HG03196 (cell line): Measurements from ENCODE around the gene SHISA9.

Experiments used
- ATAC-seq: cut with Tn5 transposase; IDR thresholded peaks from one replicate; pipeline ENCODE4 v1.9.1; 2021; ENCODE audit not compliant: unreplicated experiment

The SHISA9 gene

DNA sequence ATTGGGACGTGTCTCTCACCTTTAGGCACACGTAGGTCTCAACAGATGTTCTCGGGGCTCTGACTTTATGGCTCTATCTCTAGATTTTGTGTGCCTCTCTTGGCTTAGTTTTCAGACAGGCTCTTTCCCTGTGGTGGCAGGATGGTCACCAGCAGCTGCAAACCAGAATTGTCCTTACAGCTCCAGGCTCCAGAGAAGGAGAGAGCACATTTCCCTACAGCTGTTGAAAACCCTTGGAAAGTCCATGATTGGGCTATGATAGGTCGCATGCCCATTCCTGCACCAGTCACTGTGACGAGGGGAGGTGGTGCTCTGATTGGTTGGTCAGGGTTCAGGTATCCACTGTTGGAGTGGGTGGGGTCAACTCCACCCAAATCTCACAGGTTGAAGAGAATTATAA, 41.5 kb downstream of the SHISA9 start:
- ATAC-seq = no peak

DNA sequence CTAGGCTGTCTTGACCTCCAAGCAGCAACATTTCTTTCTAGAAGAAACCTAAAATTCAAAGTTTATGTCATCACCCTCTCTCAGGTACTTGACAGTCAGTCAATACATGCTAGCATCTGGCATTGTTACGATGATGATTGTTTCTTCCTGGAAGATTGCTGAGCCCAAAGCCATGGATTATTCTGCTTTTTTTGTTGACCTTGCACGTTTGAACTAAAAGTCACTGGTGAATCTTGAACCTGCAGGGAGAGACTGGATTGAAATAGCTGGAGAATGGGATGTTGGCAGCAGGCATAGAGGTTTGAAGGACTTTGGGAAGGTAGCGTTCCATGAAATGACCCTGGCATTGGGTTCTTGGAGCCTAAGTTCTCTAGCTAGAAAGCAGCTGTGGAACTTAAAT, 42.9 kb downstream of the SHISA9 start:
- no peak for ATAC-seq

DNA sequence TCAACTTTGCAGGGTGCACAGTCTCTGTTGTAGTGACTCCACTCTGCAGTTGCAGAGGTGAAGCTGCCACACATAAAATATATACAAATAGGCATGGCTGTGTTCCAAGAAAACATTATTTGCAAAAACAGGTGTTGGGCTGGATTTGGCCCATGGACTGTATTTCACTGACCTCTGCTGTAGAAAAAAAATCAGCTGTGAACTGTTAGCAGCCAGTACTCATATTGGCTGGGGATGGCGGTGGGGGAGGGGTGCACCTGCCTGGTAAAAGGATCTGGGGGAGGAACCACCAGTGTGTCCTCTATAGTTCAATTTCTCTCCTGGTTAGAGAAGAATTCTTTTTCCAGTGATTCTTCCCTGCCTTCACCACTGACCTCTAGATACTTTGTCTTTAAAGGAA, 50.0 kb downstream of the SHISA9 start:
- ATAC-seq = no peak

DNA sequence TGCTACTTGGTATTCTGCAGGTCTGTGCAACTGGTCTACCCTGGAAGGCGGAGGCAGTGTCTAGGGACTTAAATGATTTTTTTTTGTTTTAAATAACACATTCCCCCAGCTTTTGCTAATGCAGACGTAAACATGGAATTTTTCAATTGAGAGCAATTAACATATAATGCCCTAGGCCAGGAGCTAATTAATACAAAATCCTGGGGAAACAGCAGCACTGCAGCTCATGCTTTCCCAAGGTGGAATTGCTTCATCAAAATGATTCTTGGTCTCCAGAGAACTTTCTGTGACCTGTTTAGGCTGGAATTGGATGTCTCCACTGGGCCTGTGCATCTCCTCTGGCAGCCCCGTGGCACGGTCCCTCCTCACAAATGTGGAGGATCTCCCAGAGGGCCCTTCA, 50.6 kb downstream of the SHISA9 start:
- no peak for ATAC-seq

DNA sequence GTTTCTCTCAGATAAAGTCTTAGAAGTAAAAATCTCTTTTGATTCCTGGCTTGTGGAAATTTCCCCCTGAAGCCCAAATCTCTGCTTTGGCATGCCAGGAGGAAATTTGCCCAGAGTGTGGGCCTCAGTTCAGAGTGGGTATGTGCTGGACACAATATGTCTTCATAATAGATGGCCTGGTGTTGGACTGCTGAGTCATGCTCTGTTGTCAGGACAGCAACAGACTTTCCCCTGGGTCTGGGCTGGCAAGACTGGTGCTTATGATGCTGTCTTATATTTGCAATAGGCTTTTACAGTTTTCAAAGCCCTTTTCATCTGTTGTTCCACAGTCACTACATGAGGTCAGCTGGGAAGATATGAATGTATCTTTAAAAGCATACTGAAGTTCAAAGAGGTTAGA, 57.0 kb downstream of the SHISA9 start:
- no peak for ATAC-seq

DNA sequence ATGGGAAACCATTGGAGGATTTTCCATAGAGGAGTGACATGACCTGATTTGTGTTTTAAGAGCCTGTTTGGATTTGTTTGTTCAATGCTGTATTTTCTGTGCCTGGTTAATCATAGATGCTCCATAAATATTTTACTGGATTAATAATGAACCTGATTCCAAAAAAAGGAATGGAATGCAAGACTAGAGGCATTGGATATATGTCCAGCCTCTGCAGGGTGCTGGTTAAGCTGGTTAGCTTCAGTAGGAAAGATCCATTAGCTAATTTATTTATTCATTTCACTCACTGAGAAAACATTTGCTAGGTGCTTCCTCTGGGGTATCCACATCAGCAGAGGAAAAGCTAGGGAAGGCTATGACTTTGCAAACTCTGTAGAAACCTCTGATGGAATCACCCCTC, 57.7 kb downstream of the SHISA9 start:
- ATAC-seq = no peak

DNA sequence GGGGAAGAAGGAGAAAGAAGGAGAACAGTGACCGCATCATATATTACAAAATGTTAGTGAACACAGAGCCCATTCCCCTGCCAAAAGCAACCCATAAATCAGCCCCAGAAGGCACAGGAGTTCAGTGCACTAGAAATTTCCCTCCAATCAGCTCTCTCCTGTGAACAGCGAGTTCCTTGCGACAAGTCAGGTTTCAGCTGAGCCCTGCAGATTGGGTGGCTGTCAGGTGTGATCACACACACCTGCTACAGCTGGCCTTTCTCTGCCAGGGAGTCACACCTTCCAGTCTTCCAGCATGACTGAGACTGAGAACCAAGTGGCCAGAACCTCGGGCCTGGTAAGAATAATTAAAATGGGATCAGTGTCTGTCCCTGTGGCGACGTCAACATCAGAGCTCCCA, 60.2 kb downstream of the SHISA9 start:
- ATAC-seq = no peak

DNA sequence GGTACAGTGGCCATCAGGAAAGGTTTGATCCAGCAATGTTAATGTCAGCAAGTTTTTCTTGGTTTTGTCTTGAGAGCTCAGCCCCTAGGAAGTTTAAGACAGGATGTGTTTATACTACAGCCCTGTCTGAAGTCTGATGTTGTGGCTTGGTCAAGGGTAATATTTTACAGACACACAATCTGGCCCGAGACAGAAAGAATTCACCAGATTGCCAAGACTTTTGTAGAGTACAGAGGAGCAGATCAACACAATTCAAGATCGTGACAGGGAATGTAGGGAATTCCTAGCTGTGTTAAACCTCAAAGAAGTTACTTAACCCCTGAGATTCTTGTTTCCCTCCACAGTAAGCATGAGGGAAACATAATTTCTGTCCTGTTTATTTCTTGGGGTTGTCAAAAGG, 63.1 kb downstream of the SHISA9 start:
- ATAC-seq = no peak

DNA sequence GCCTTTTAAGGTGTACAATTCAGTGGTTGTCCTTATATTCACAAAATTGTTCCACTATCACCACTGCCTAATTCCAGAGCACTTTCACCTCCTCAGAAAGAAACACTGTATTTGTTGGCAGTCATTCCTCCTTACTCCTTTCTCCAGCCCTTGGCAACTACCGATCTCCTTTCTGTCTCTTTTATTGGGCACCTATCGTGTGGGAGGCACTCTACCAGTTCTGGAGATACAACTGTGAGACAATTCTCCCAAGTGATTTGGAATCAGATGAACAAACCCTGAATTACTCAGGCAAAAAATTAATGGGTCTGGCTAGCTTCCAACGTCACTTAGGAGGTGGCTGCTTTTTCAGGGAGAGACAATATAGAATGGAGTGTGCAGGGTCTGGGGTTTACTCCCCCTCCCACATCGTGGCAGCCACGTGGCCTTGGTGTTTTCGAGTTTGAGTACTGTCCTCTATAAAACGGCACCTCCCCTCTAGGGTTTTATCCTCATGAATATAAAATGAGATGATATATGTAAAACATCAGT, 63.9 kb downstream of the SHISA9 start:
- ATAC-seq = no peak

DNA sequence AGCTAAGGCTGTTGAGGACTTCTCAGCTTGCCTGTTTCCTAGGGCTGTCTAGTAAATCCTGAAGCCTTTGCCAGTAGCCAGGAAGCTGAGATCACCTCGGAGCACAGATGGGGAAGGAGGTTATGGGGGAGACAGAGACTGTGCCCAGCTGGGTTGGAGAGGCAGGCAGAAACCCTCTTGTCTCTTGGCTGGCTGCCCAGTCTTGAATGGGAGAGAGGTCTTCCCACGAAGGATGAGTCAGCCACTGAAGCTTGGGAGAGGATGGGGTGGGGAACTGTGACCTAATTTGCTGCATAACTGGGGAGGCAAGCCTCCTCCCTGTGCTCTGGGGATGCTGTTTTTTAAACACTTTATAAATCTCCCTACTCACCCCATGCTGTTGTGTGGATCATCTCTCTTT, 69.8 kb downstream of the SHISA9 start:
- ATAC-seq = no peak

DNA sequence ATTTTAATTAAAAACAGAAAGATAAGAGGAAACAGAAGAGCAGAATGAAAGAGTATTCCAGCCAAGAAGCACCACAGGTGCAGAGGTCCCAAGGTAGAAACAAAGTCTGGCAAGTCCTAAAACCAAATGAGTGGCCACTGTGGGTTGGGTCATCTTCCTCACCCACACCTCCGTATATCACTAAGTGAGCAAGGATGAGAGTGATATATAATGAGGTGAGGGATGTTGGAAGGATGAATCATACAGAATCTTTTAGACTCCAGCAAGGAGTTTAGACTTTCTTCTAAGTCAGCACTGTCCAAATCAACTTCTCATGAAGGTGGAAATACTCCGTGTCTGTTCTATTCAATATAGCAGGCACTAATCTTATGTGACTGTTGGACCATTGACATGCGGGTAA, 70.8 kb downstream of the SHISA9 start:
- ATAC-seq = no peak

DNA sequence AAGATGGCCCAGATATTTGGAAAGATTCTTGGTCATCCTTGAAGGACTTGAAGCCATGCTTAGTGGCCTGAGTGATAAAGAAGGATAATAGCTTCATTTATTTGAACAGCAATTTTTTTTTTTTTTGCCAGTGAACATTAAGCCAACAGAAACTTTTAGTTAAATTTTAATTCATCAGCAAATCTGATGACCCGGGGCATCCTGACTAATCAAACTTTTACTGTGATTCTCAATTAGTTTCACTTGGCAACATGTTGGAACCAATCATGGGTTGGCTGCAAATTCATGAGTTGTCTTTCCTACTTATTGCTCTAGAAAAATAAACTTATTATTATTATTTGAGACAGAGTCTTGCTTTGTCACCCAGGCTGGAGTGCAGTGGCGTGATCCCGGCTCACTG, 74.4 kb downstream of the SHISA9 start:
- ATAC-seq = no peak

DNA sequence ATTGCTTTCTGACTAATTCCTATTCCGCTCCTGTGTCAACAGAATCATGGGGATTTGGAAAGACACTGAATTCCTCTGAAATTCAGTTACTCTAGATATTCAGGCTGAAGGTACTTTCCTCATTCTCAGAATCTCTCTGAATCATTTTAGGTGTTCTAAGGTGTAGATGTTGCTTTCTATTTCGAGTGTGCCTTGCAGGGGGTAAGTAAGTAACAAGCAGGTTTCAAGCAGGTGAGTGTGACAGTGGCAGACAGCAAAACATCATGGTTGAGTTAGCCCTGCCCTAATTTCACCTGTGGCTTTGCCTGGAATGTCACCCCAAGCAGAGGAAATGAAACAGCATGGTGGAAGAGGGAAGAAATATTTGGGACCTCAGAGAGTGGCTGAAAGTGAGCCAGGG, 75.1 kb downstream of the SHISA9 start:
- no peak for ATAC-seq

DNA sequence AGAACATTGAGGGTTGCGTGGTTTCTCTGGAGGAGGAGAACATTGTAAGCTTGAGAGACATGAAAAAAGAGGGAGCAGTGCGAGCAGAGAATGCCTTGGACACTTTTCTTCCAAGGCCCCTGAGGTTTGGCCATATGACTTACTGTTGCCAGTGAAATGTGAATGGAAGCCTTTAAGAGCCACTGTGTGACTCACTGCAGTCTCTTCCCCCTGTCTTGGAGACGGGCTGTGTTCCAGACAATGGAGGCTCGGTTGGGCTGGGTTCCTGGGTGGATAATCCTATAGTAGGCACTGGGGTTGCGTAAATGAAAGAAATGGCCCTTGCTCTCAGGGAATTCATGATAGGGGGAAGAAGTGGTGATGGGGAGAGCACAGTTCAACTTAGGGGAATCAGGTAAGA, 75.5 kb downstream of the SHISA9 start:
- no peak for ATAC-seq

DNA sequence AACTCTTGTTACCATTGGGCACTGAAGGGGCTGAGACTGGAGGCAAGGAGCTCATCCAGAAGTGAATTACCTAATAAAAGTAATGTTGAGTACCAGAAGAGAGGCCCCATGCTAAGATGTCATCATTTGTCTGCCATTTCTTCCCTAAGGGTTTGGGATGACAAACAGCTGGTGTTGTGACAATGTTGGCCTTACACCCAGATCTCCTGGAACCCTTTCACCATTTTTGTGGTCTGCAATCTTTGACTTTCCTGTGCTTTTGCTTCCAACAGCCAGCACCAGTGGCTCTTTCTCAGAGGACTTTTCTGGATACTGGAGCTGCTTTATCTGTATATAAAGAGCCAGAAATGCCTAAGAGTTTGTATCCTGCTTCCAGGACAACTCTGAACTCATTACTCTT, 84.1 kb downstream of the SHISA9 start:
- no peak for ATAC-seq

DNA sequence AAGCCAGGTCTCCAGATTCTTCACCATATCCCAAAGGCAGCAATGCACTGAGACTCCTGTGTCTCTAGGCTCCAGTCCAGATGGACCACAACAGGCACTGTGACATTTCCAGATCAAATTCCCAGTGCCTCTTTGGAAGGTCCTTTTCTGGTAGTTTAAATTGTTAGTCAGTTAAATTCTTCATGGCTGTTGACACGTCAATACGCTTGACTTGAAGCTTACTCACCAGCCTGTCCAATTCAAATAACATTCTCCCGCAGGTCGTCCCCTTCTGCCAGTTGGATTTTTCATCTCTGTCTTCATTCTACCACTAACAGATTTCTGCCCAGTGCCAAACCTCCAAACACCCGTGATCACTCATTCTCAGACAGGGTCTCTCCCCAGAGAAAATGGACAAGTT, 86.7 kb downstream of the SHISA9 start:
- no peak for ATAC-seq

DNA sequence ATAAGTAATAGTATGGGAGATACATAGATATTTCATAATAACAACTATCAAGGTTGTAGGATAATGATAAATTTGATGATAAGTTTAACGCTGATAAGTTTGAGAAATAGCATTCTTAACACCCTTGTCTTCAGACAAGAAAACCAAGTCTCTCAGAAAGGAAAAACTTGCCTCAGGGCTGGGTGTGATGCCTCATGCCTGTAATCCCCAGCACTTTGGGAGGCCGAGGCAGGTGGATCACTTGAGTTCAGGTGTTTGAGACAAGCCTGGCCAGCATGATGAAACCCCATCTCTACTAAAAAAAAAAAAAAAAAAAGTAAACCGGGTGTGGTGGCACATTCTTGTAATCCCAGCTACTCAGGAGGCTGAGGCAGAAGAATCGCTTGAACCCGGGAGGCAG, 90.7 kb downstream of the SHISA9 start:
- ATAC-seq = no peak

DNA sequence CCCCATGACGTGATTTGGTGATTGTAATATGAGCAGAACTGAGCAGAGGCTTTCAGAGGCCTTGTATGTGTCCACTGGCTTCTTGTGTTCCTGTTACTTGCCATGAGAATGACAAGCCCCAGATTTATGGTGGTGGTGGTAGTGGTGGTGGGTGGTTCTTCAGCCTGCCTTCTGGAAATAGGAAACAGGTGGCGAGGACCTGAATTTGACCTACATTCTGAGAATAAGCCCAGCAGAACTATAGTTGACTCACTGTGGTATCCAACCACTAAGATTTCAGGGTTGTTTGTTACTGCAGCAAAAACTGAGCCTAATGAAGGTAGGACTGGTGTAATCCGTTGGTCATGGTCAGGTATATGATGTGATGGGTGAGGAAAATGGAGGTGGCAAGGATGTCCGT, 93.0 kb downstream of the SHISA9 start:
- no peak for ATAC-seq

DNA sequence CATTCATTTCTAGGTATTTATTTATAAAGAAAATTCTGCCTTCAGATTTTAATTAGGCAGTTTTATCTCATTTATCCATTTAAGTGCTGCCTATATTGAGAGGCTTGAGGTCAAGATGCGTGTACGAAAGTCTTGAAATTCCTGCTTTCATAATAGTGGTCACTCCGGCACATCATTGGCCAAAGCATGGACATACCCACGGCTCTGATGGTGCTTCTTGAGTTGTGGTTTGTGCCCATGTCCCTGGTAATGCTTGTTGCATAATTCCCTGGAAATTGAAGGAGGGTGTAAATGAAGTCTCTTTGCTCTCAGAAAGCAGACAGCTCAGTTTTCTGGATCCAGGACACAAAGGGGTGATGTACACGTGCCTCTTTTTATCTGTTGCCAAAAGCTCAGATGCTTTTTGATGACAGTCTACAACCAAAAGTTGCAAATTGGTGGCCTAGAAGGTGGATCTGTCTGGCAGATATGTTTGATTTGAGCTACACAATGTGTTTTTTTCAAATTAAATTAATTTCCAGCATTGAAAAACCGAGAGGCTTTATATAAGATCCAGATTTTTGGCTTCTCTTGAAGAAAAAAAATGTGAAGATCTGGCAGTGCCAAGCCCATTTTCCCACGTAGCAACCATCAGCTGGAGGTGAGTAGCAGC, 94.4 kb downstream of the SHISA9 start:
- no peak for ATAC-seq

DNA sequence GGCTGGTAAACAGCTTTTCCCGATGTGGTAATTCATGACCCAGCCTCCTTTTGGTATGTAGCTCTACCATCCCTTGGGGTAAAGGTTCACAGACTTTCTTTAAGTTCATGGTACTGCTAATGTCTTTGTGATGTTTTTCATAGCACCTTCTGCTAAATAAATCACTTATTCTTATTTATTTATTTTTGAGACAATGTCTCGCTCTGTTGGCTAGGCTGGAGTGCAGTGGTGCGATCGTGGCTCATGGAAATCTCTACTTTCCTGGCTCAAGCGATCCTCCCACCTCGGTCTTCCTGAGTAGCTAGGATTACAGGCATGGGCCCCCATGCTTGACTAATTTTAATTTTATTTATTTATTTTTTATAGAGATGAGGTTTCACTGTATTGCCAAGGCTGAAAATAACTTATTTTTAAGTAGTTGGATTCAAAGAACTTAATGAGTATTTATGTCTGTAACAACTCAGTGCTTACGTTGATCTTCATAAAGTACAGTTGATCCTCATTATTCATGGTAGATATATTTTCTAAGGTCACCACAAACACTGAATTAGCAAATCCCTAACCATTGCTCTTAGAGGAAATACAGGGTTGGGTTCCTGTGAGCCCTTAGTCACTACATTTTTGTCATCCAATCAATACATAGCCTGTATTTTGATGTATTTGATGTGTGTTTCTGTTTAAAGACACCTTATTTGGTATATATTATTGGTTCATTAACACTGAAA, 97.1 kb downstream of the SHISA9 start:
- ATAC-seq = no peak

DNA sequence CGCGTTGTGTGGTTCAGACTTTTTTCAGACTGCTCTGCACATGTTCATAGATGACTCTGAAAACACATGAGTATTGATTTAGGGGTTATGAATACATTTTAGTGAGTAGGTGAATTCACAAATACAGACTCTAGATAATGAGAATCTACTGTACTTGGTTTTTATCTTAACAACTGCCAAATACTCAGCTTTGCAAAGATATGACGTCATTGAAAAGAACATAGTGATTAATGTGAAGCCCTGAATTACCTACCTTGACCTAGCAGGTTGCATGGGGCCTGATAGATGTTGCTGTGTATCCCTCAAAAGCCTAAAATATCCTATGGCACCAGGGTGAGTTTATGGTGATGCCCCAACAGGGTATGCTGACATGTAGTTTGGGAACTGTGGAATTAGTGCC, 98.0 kb downstream of the SHISA9 start:
- ATAC-seq = no peak

DNA sequence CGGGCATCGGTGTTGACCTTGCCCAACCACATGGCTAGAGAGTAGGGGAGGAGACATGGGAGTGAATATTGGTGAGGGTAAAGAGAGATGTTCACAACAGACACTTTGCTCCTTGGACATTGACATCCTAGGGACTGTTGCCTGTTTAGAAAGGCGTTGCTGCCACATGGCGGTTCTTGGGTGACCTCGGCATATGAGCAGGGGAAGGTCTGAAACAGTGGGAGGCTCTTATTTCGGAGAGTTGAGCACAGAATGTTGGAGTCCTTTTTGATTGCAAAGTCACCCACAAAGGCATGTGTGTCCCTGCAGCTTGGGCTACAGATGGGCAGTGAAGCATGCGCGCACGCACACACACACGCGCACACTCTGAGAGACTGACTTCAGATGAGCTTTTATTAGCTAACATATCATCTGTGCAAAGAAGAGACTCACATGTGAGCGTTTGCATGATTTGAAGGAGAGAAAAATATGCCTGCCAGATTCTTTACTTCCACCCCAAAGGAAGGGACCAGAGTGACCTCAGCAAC, 104.4 kb downstream of the SHISA9 start:
- ATAC-seq = no peak

DNA sequence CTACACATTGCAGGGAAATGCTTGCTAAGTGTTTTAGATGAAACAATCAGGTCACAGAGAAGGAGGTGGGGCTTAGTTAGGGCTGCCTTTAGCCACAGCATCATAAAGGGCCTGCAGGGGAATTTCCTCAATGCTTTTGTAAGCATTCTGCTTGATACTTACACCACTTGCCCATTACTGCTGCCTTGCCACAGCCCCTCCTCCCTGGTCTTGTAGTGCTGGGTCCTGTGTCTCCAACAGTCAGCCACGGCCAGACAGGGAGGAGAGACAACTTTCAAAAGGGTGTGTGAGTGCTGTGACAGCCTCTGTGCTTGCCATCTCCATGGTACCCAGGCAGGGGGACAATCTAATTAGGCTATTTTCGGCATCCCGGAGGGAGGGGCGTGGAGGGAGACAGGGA, 111.2 kb downstream of the SHISA9 start:
- ATAC-seq = no peak
